ENCODE results near the gene LAMA3. TPM values are rescaled to one million over a fixed set of nuclear protein-coding genes. Genes with fewer than 3 reads are reported as not detected.

Gene LAMA3
- total and polyA plus RNA-seq, 12 donors: 1.6 to 10.2 (median 4.0) TPM

DNA sequence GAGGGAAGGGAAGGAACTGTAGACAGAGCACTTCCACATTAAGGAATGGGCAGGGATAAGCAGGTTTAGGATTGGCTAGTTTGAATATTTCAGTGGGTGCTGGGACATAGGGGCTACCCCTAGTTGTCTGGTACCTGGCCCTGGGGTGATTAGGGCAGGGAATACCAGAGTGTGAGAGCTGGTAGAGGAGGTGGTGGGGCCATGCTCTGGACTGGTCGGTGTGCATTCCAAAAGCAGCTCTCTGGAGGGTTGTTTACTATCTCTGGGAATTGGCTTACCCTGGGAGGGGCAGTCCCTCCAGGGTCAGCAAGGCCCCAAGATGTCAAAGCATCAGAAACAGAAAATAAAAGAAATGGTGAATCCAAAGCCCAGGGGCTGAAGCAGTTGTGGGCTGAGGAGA is 103.8 kb downstream of the LAMA3 start:
- H3K4me3 ChIP-seq: no peak overlapping the region
- H3K27me3 ChIP-seq: no peaks in the 10 kb centered on the region
- no peak for DNase-seq
- WGBS, 4 donors: 70 to 92% (median 85%) methylated on average over 1 of the region's 1 CpG
- H3K9me3 ChIP-seq (replicated peaks in 1 of 3): no peaks in the 10 kb centered on the region
- H3K27ac ChIP-seq: no peak overlapping the region
- H3K36me3 ChIP-seq (replicated peaks in 1 of 2): no peaks in the 10 kb centered on the region
- intact Hi-C loops (cut with DNase I): no loop called here
- TF ChIP-seq POLR2A (IDR thresholded peaks at IDR 0.05): no peak
- TF ChIP-seq, protein P1, sequence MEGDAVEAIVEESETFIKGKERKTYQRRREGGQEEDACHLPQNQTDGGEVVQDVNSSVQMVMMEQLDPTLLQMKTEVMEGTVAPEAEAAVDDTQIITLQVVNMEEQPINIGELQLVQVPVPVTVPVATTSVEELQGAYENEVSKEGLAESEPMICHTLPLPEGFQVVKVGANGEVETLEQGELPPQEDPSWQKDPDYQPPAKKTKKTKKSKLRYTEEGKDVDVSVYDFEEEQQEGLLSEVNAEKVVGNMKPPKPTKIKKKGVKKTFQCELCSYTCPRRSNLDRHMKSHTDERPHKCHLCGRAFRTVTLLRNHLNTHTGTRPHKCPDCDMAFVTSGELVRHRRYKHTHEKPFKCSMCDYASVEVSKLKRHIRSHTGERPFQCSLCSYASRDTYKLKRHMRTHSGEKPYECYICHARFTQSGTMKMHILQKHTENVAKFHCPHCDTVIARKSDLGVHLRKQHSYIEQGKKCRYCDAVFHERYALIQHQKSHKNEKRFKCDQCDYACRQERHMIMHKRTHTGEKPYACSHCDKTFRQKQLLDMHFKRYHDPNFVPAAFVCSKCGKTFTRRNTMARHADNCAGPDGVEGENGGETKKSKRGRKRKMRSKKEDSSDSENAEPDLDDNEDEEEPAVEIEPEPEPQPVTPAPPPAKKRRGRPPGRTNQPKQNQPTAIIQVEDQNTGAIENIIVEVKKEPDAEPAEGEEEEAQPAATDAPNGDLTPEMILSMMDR (IDR thresholded peaks at IDR 0.05): no peak
- H3K4me1 ChIP-seq (replicated peaks in 1 of 2): no peaks in the 10 kb centered on the region

DNA sequence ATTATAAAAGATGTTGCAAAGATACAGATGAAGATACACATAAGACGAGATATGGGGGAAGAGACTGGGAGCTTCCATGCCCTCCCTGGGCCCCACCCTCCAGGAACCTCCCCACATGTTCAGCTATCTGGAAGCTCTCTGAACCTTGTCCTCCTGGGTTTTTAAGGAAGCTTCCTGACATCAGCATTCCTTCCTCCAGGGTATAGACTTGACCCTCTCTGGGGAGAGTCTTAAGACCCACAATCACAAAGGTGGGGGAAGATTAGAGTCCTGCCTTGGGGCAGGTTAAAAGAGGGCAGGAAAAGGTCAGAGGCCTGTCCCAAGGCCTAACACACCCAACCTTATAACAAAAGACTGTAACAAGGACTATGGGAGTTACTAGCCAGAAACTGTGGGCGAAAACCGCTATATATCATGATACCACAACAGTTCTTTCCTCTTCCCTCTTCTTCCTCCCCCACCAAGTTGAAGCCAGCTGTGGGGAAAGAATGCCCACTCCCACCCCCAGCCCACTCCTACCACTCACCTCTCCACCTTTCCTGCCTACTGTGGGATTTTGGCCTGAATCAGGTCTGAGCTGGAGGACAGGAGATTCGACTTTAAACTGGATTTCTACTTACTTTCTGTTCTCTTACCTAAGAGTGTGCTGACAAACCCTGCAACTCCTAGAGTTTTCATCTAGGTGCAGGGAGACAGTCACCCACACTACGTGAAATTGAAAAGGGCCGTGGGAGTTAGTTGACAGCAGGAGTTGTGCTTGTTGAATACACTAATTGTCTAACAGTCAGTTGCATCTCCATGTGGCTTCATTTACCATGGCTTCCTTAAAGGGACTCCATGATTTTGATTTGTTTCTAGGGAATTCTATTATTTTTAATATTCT is 105.0 kb downstream of the LAMA3 start:
- WGBS, 4 donors: 87 to 95% (median 92%) methylated on average over 6 of the region's 6 CpGs
- DNase-seq: no peak
- intact Hi-C loops (cut with DNase I): no loop called here

DNA sequence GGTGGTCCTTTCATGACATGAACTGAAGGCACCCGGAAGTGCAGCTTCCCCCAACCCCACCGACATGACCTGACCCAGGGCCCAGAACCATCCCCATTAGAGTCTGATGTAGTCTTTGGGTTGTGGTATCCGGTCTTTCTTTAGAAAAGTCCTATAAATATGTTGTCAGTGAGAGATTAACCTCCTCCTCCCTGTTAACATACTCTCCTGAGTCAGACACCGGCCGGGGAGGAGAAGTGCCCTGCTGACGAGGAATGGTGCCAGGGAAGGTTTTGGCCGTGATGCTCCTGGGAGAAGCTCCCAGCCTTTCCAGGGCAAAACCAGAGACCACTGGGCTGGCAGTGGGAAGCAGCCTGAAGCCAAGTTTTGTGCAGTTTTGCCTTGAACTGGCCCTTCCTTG is 109.0 kb downstream of the LAMA3 start:
- Histone ChIP-seq H3K4me3 (no peak overlapping the region), H3K27ac (no peak overlapping the region), H3K27me3 (no peaks in the 10 kb centered on the region), H3K36me3 (replicated peaks in 1 of 2) (no peaks in the 10 kb centered on the region), H3K9me3 (replicated peaks in 1 of 3) (no peaks in the 10 kb centered on the region), H3K4me1 (replicated peaks in 1 of 2) (no peaks in the 10 kb centered on the region)
- WGBS, 4 donors: 56 to 90% (median 80%) methylated on average over 7 of the region's 7 CpGs
- TF ChIP-seq POLR2A (IDR thresholded peaks at IDR 0.05): no peak
- TF ChIP-seq, protein P1 (IDR thresholded peaks at IDR 0.05): no peak
- DNase-seq: no peak
- intact Hi-C loops (cut with DNase I): no loop called here

More for the DNA sequence above, 105.0 kb downstream of the LAMA3 start:
- H3K36me3 ChIP-seq (replicated peaks in 1 of 2): no peaks in the 10 kb centered on the region
- no peaks in the 10 kb centered on the region for H3K9me3 ChIP-seq (replicated peaks in 1 of 3)
- TF ChIP-seq, protein P1 (IDR thresholded peaks at IDR 0.05): no peak
- no peak for TF ChIP-seq POLR2A (IDR thresholded peaks at IDR 0.05)
- no peak overlapping the region for H3K27ac ChIP-seq
- no peak overlapping the region for H3K4me3 ChIP-seq
- H3K27me3 ChIP-seq: no peaks in the 10 kb centered on the region
- no peaks in the 10 kb centered on the region for H3K4me1 ChIP-seq (replicated peaks in 1 of 2)

DNA sequence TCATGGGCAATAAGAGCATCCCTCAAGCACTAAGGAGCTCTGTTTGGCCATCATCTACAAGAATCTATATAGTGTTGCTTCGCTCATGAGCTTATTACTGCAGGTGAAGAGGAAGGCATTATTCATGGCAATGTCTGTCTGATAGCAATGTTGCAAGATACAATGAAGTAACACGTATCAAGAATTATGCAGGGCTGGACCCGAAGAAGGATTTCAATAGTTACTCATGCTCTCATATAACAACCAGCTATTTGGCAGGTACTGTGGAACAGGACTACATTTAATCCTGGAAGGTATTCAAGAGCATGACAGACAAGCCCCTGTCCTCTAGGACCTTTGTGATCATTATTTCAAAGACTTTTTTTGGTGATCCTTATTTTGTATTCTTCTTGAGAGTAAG is 109.6 kb downstream of the LAMA3 start:
- no peak overlapping the region for H3K27ac ChIP-seq
- no peak for TF ChIP-seq POLR2A (IDR thresholded peaks at IDR 0.05)
- TF ChIP-seq, protein P1 (IDR thresholded peaks at IDR 0.05): no peak
- no peaks in the 10 kb centered on the region for H3K4me1 ChIP-seq (replicated peaks in 1 of 2)
- H3K9me3 ChIP-seq (replicated peaks in 1 of 3): no peaks in the 10 kb centered on the region
- WGBS, 4 donors: 60 to 69% (median 62%) methylated on average over 3 of the region's 3 CpGs
- DNase-seq: no peak
- no peaks in the 10 kb centered on the region for H3K27me3 ChIP-seq
- H3K36me3 ChIP-seq (replicated peaks in 1 of 2): no peaks in the 10 kb centered on the region
- intact Hi-C loops (cut with DNase I): no loop called here
- H3K4me3 ChIP-seq: no peak overlapping the region

Measured in adrenal gland (tissue), 12 donors.